Fibroblast of skin of back (primary cell): Measurements from ENCODE around the gene IFNL2. TPM values are rescaled to one million over a fixed set of nuclear protein-coding genes. Genes with fewer than 3 reads are reported as not detected.
"Not testable (repeated sequence)": the region's sequence is repeated elsewhere in the genome, so short reads cannot be mapped to it uniquely, and the experiment has no call there.

ENCODE experiments used
- DNase-seq: peaks from one replicate; pipeline ENCODE4 v3.0.0-alpha.2; 2013
- polyA plus RNA-seq, 2 experiments: library from polyadenylated mRNA; unstranded; fragments of 120-200 nt; gene quantifications; one replicate each; pipeline ENCODE4 v1.2.1, GENCODE V29; 2013; ENCODE audit not compliant: insufficient read length in 2 of 2

Gene IFNL2
- polyA plus RNA-seq (2013, experiment 1 of 2; ENCODE audit: insufficient read length): not detected
- polyA plus RNA-seq (2013, experiment 2 of 2; ENCODE audit: insufficient read length): not detected

GRCh38 chr19:39268085-39268484 lies at the start of gene IFNL2:
TSS of gene IFNL2 (plus strand) at chr19:39268396. CDS start at chr19:39268569, 173 bp downstream.
- not testable (repeated sequence) for DNase-seq

GRCh38 chr19:39219108-39219507 lies 49.1 kb upstream of the IFNL2 start:
- DNase-seq: not testable (repeated sequence)

GRCh38 chr19:39223703-39224279 lies 44.4 kb upstream of the IFNL2 start:
- DNase-seq: peak; percentile 29

GRCh38 chr19:39224910-39225309 lies 43.3 kb upstream of the IFNL2 start:
- no peak for DNase-seq

- no peak for DNase-seq
These were observed 38.0 kb upstream of the IFNL2 start for GRCh38 chr19:39230096-39230764.

GRCh38 chr19:39232708-39233107 lies 35.5 kb upstream of the IFNL2 start:
- no peak for DNase-seq

- no peak for DNase-seq
These were observed 31.7 kb upstream of the IFNL2 start for GRCh38 chr19:39236527-39236926.

GRCh38 chr19:39237200-39238184 lies 30.7 kb upstream of the IFNL2 start:
- no peak for DNase-seq

- DNase-seq: no peak
These were observed 30.0 kb upstream of the IFNL2 start for GRCh38 chr19:39238209-39238608.

GRCh38 chr19:39238944-39239343 lies 29.3 kb upstream of the IFNL2 start:
- no peak for DNase-seq

- no peak for DNase-seq
These were observed 27.8 kb upstream of the IFNL2 start for GRCh38 chr19:39240421-39240820.

GRCh38 chr19:39243741-39244140 lies 24.5 kb upstream of the IFNL2 start:
- not testable (repeated sequence) for DNase-seq

GRCh38 chr19:39244410-39245100 lies 23.6 kb upstream of the IFNL2 start, which contains the start of gene IFNL3:
TSS of gene IFNL3 (minus strand) at chr19:39245006. CDS start at chr19:39244967, 39 bp downstream.
- not testable (repeated sequence) for DNase-seq

GRCh38 chr19:39245166-39245565 lies 23.0 kb upstream of the IFNL2 start:
- not testable (repeated sequence) for DNase-seq

- DNase-seq: peak; percentile 21
These were observed 21.1 kb upstream of the IFNL2 start for GRCh38 chr19:39246951-39247669.

- DNase-seq: no peak
These were observed 20.2 kb upstream of the IFNL2 start for GRCh38 chr19:39247701-39248664.

- DNase-seq: no peak
These were observed 19.4 kb upstream of the IFNL2 start, which contains the start of gene IFNL4 for GRCh38 chr19:39248806-39249205. TSS of gene IFNL4 (minus strand) at chr19:39248856.

GRCh38 chr19:39251081-39251480 lies 17.1 kb upstream of the IFNL2 start:
- no peak for DNase-seq

- no peak for DNase-seq
These were observed 16.4 kb upstream of the IFNL2 start for GRCh38 chr19:39251846-39252245.

- no peak for DNase-seq
These were observed 15.7 kb upstream of the IFNL2 start for GRCh38 chr19:39252458-39252857.
